WTC11 (cell line): Measurements from ENCODE around the gene TXNDC2.

Experiments
- ARID4B ChIP-seq: sonication (generic); formaldehyde crosslinking; IDR thresholded peaks from 2 replicates; pipeline ENCODE4 v1.8.0; 2023; ENCODE audit warnings: missing genetic modification reagents, mild to moderate bottlenecking, borderline replicate concordance
- ATF3 ChIP-seq: sonication (generic); formaldehyde crosslinking; conservative IDR thresholded peaks from 2 replicates; pipeline ENCODE4 v1.8.1; 2022; ENCODE audit warnings: mild to moderate bottlenecking, missing genetic modification reagents
- CREB1 ChIP-seq: sonication (generic); formaldehyde crosslinking; IDR thresholded peaks from 2 replicates; pipeline ENCODE4 v1.8.0; 2023; ENCODE audit warnings: mild to moderate bottlenecking, missing genetic modification reagents
- CREM ChIP-seq: sonication (generic); formaldehyde crosslinking; IDR thresholded peaks from 2 replicates; pipeline ENCODE4 v1.8.1; 2022; ENCODE audit warnings: mild to moderate bottlenecking, missing genetic modification reagents, moderate library complexity
- CTCF ChIP-seq: fragments of 200-600 bp; IDR thresholded peaks from 2 replicates; pipeline ENCODE4 v1.8.0; 2022; ENCODE audit warnings: antibody characterized with exemption
- E2F4 ChIP-seq: sonication (generic); formaldehyde crosslinking; IDR thresholded peaks from 2 replicates; pipeline ENCODE4 v1.8.1; 2022; ENCODE audit warnings: low read depth, mild to moderate bottlenecking, moderate library complexity, missing genetic modification reagents, borderline replicate concordance
- E2F5 ChIP-seq: sonication (generic); formaldehyde crosslinking; IDR thresholded peaks from 2 replicates; pipeline ENCODE4 v1.8.1; 2022; ENCODE audit warnings: mild to moderate bottlenecking, moderate library complexity, missing genetic modification reagents
- JUN ChIP-seq: sonication (generic); formaldehyde crosslinking; IDR thresholded peaks from 2 replicates; pipeline ENCODE4 v1.8.0; 2023; ENCODE audit warnings: mild to moderate bottlenecking, missing genetic modification reagents
- MLX ChIP-seq: sonication (generic); formaldehyde crosslinking; IDR thresholded peaks from 2 replicates; pipeline ENCODE4 v1.8.1; 2023; ENCODE audit warnings: mild to moderate bottlenecking, missing genetic modification reagents, moderate library complexity
- ZNF121 ChIP-seq: sonication (generic); formaldehyde crosslinking; IDR thresholded peaks from 2 replicates; pipeline ENCODE4 v1.8.0; 2023; ENCODE audit warnings: missing genetic modification reagents
- ZNF281 ChIP-seq: sonication (generic); formaldehyde crosslinking; IDR thresholded peaks from 2 replicates; pipeline ENCODE4 v1.8.0; 2023; ENCODE audit warnings: mild to moderate bottlenecking, missing genetic modification reagents
- TF ChIP-seq, protein P1 (sequence below): fragments of 250-450 bp; sonication (Bioruptor Pico); IDR thresholded peaks from 2 replicates; pipeline ENCODE4 v2.1.2; 2022; ENCODE audit warnings: mild to moderate bottlenecking, moderate library complexity
- TF ChIP-seq, protein P2 (sequence below): sonication (generic); formaldehyde crosslinking; IDR thresholded peaks from 2 replicates; pipeline ENCODE4 v1.8.1; 2023; ENCODE audit warnings: mild to moderate bottlenecking, missing genetic modification reagents, moderate library complexity

DNA sequence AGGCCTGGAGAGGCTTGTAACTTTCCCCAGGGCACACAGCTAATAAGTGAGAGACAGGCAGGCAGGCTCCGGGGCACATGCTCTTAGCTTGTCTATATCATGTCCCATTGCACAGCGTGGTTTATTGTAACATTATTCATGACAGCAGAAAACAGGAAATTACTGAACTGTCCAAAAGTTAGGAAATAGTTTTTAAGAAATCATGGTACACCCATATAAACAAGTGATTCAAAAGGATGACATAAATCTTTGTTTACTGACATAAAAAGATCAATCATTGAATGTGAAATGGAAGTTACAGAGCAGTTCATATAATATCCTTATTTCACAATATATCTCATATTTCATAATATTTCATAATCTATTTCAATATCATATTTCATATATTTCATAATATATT, 34.3 kb upstream of the TXNDC2 start:
- no peak for TF ChIP-seq CTCF
- no peak for TF ChIP-seq E2F4
- TF ChIP-seq, protein P1, sequence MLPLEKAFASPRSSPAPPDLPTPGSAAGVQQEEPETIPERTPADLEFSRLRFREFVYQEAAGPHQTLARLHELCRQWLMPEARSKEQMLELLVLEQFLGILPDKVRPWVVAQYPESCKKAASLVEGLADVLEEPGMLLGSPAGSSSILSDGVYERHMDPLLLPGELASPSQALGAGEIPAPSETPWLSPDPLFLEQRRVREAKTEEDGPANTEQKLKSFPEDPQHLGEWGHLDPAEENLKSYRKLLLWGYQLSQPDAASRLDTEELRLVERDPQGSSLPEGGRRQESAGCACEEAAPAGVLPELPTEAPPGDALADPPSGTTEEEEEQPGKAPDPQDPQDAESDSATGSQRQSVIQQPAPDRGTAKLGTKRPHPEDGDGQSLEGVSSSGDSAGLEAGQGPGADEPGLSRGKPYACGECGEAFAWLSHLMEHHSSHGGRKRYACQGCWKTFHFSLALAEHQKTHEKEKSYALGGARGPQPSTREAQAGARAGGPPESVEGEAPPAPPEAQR (CRISPR knock-in tag) = no peak
- no peak for TF ChIP-seq E2F5 (CRISPR knock-in tag)
- TF ChIP-seq JUN = no peak
- TF ChIP-seq ZNF281 (CRISPR knock-in tag) = no peak
- TF ChIP-seq ATF3 (CRISPR knock-in tag) = no peak
- TF ChIP-seq, protein P2, sequence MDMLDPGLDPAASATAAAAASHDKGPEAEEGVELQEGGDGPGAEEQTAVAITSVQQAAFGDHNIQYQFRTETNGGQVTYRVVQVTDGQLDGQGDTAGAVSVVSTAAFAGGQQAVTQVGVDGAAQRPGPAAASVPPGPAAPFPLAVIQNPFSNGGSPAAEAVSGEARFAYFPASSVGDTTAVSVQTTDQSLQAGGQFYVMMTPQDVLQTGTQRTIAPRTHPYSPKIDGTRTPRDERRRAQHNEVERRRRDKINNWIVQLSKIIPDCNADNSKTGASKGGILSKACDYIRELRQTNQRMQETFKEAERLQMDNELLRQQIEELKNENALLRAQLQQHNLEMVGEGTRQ = no peak
- no peak for TF ChIP-seq MLX
- no peak for TF ChIP-seq CREM (CRISPR knock-in tag)
- no peak for TF ChIP-seq CREB1
- no peak for TF ChIP-seq ZNF121 (CRISPR knock-in tag)
- TF ChIP-seq ARID4B = no peak
